Loucy (cell line): ENCODE data around the gene IRF2BPL.

Source experiments
- CTCF ChIP-seq: fragments of 200-600 bp; sonication (generic); conservative IDR thresholded peaks from 2 replicates; pipeline ENCODE4 v1.5.1; 2014; ENCODE audit warnings: mild to moderate bottlenecking, antibody characterized with exemption, low read length
- EZH2phosphoT487 ChIP-seq: fragments of 200-600 bp; IDR thresholded peaks from 2 replicates; pipeline ENCODE4 v1.6.1; 2018; ENCODE audit warnings: antibody characterized with exemption, mild to moderate bottlenecking, moderate library complexity, borderline replicate concordance

DNA sequence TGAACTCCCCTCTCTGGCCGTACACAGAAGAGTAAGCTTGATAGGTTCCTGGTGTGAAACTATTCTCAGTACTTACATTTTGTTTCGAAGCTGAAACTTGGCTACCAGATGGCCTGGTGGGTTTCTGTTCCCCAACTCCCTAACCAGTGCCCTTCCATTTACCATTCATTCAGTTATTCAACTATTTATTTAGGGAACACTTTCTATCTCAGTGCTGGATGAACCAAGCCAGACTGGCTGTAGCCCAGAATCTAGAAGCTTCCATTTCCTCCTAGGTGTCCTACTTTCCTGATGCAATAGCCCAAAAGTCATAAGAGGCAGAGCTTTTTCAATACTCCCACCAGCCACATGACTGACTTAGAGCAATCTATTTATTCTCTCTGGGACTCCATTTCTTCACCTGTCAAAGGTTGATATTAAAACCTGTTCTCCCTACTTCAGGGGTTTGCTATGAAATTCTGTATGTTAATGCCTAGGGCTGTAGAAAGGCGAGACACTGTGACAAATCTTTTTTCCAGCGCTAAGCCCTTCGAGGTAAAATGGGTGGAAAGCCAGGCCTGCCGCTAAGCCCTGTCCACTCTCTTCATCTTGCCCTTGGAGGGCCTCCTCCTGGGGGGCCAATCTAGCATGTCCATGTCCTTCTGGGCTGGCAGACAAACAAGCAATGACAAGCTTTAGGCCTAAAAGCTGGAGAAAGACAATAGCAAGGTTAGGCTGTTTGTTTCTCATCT is 8.1 kb upstream of the IRF2BPL start:
- TF ChIP-seq CTCF (no peak), EZH2phosphoT487 (no peak)
